Neural progenitor cell (in vitro differentiated cells): Measurements from ENCODE around the gene LIN28B.
"Not testable (repeated sequence)": the region's sequence is repeated elsewhere in the genome, so short reads cannot be mapped to it uniquely, and the experiment has no call there.

Experiments used
- EZH2 ChIP-seq: fragments of 200-600 bp; sonication (generic); IDR thresholded peaks from 2 replicates; pipeline ENCODE4 v1.6.1; 2017; ENCODE audit warnings: antibody characterized with exemption, mild to moderate bottlenecking, moderate library complexity
- EZH2phosphoT487 ChIP-seq: fragments of 200-600 bp; sonication (generic); IDR thresholded peaks from 2 replicates; pipeline ENCODE4 v1.6.1; 2017; ENCODE audit warnings: antibody characterized with exemption
- TF ChIP-seq, protein P1 (sequence below): fragments of 200-600 bp; sonication (generic); IDR thresholded peaks from 2 replicates; pipeline ENCODE4 v1.5.1; 2017; ENCODE audit warnings: antibody characterized with exemption, mild to moderate bottlenecking

DNA sequence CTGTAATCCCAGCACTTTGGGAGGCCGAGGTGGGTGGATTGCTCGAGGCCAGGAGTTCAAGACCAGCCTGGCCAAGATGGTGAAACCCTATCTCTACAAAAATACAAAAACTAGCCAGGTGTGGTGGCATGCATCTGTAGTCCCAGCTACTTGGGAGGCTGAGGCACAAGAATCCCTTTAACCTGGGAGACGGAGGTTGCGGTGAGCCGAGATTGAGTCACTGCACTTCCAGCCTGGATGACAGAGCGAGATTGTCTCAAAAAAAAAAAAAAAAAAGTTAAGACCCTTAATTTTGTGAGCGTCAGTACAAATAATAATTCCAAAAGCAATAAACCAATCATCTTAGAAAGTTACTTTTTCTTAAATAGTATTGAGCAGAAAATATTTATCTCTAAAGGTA lies 36.7 kb downstream of the LIN28B start:
- TF ChIP-seq, protein P1, sequence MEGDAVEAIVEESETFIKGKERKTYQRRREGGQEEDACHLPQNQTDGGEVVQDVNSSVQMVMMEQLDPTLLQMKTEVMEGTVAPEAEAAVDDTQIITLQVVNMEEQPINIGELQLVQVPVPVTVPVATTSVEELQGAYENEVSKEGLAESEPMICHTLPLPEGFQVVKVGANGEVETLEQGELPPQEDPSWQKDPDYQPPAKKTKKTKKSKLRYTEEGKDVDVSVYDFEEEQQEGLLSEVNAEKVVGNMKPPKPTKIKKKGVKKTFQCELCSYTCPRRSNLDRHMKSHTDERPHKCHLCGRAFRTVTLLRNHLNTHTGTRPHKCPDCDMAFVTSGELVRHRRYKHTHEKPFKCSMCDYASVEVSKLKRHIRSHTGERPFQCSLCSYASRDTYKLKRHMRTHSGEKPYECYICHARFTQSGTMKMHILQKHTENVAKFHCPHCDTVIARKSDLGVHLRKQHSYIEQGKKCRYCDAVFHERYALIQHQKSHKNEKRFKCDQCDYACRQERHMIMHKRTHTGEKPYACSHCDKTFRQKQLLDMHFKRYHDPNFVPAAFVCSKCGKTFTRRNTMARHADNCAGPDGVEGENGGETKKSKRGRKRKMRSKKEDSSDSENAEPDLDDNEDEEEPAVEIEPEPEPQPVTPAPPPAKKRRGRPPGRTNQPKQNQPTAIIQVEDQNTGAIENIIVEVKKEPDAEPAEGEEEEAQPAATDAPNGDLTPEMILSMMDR = not testable (repeated sequence)
- TF ChIP-seq EZH2, EZH2phosphoT487: not testable (repeated sequence)
